Natural killer cell treated with Interleukin-12 subunit alpha and Interleukin-12 subunit beta and Interleukin-15 and Interleukin-18, amount 100 ng/mL, for 72 hours (primary cell): ENCODE data around the gene NSUN2. TPM values are rescaled to one million over a fixed set of nuclear protein-coding genes. Genes with fewer than 3 reads are reported as not detected.
"Not testable (repeated sequence)": the region's sequence is repeated elsewhere in the genome, so short reads cannot be mapped to it uniquely, and the experiment has no call there.

Source experiments
- ATAC-seq, 2 donors: fragments of 150-1000 bp; cut with Tn5 transposase in 1 of 2; sonication (Bioruptor Pico), chemical (Tn5 transposase) in 1 of 2; 2 replicates each; pipeline ENCODE4 v1.10.0; 2021
- DNase-seq: peaks from one replicate; pipeline ENCODE4 v3.0.0; 2022; ENCODE audit warnings: low spot score
- H3K27ac Mint-ChIP-seq, 2 donors: 1 replicate in 1 of 2; 2 replicates in 1 of 2; pipeline ENCODE4 v1.8.0; 2022; ENCODE audit warnings: mixed read lengths in 2 of 2, mild to moderate bottlenecking in 1 of 2, moderate library complexity in 1 of 2
- H3K27me3 Mint-ChIP-seq, 2 donors: 1 replicate in 1 of 2; 2 replicates in 1 of 2; pipeline ENCODE4 v1.8.0; 2022; ENCODE audit warnings: mixed read lengths in 2 of 2
- H3K36me3 Mint-ChIP-seq: one replicate; pipeline ENCODE4 v1.8.0; 2022; ENCODE audit warnings: mixed read lengths
- H3K4me1 Mint-ChIP-seq, 2 donors: 1 replicate in 1 of 2; 2 replicates in 1 of 2; pipeline ENCODE4 v1.8.0; 2022; ENCODE audit warnings: low read depth in 2 of 2, mixed read lengths in 2 of 2, mild to moderate bottlenecking in 1 of 2
- H3K4me3 Mint-ChIP-seq: one replicate; pipeline ENCODE4 v1.8.0; 2022; ENCODE audit warnings: mixed read lengths
- H3K9me3 Mint-ChIP-seq: 2 replicates; pipeline ENCODE4 v1.8.0; 2022; ENCODE audit warnings: mixed read lengths
- total RNA-seq, 2 donors: library from RNA; stranded (reverse); gene quantifications; one replicate each; pipeline ENCODE4 v1.2.3, GENCODE V29; 2022

The NSUN2 gene
- 100 to 1,000 TPM; 111 to 164 TPM for total RNA-seq

GRCh38 chr5:6632888-6633468 is at the start of gene NSUN2, which contains the start of gene SRD5A1:
TSS of gene NSUN2 (minus strand) at chr5:6633044. CDS start at chr5:6632979, 65 bp downstream.
TSS of gene SRD5A1 (plus strand) at chr5:6633440. CDS start at chr5:6633577, 137 bp downstream.
- H3K27ac Mint-ChIP-seq: peak within 1 kb of the TSS; percentile 91 to 96
- DNase-seq: peak; percentile 96
- H3K9me3 Mint-ChIP-seq: no peaks in the 10 kb centered on the region
- no peaks in the 10 kb centered on the region for H3K27me3 Mint-ChIP-seq
- peaks cover 28% of the 10 kb centered on the region for H3K36me3 Mint-ChIP-seq
- peak within 1 kb of the TSS; percentile 99 for H3K4me3 Mint-ChIP-seq
- ATAC-seq: peak; percentile 94 to 95
- peaks cover 28 to 34% of the 10 kb centered on the region in 2 donors for H3K4me1 Mint-ChIP-seq

- Mint-ChIP-seq H3K4me3 (no peak overlapping the region), H3K36me3 (no peaks in the 10 kb centered on the region), H3K27me3 (peaks cover 13 to 19% of the 10 kb centered on the region in 2 donors), H3K9me3 (no peaks in the 10 kb centered on the region), H3K27ac (no peak overlapping the region), H3K4me1 (peaks cover 0 to 7% of the 10 kb centered on the region in 2 donors)
- ATAC-seq (no peak), DNase-seq (no peak)
Observed at GRCh38 chr5:6682239-6682638, 49.4 kb upstream of the NSUN2 start.

- ATAC-seq (no peak), DNase-seq (no peak)
- peaks cover 14 to 17% of the 10 kb centered on the region in 2 donors for H3K27me3 Mint-ChIP-seq
- H3K36me3 Mint-ChIP-seq: no peaks in the 10 kb centered on the region
- H3K4me1 Mint-ChIP-seq: peaks cover 0 to 6% of the 10 kb centered on the region in 2 donors
- H3K4me3 Mint-ChIP-seq: no peak overlapping the region
- H3K9me3 Mint-ChIP-seq: peaks cover under 1% of the 10 kb centered on the region
- no peak overlapping the region for H3K27ac Mint-ChIP-seq
Observed at GRCh38 chr5:6681682-6682081, 48.8 kb upstream of the NSUN2 start.

GRCh38 chr5:6680922-6681321 is 48.1 kb upstream of the NSUN2 start:
- no peak overlapping the region for H3K4me3 Mint-ChIP-seq
- H3K36me3 Mint-ChIP-seq: no peaks in the 10 kb centered on the region
- no peak overlapping the region for H3K27ac Mint-ChIP-seq
- peaks cover 3% of the 10 kb centered on the region for H3K9me3 Mint-ChIP-seq
- DNase-seq: no peak
- peaks cover 15 to 16% of the 10 kb centered on the region in 2 donors for H3K27me3 Mint-ChIP-seq
- no peak for ATAC-seq
- H3K4me1 Mint-ChIP-seq: peaks cover 0 to 6% of the 10 kb centered on the region in 2 donors

GRCh38 chr5:6678385-6678784 is 45.5 kb upstream of the NSUN2 start:
- no peaks in the 10 kb centered on the region for H3K36me3 Mint-ChIP-seq
- peaks cover 8% of the 10 kb centered on the region in 2 donors for H3K27me3 Mint-ChIP-seq
- peaks cover 3% of the 10 kb centered on the region for H3K9me3 Mint-ChIP-seq
- ATAC-seq: no peak
- peaks cover 0 to 6% of the 10 kb centered on the region in 2 donors for H3K4me1 Mint-ChIP-seq
- no peak overlapping the region for H3K4me3 Mint-ChIP-seq
- H3K27ac Mint-ChIP-seq: no peak overlapping the region
- DNase-seq: no peak

- H3K27ac Mint-ChIP-seq: no peak overlapping the region
- peaks cover 5 to 8% of the 10 kb centered on the region in 2 donors for H3K27me3 Mint-ChIP-seq
- no peak overlapping the region for H3K4me3 Mint-ChIP-seq
- no peak for DNase-seq
- H3K9me3 Mint-ChIP-seq: peaks cover 3% of the 10 kb centered on the region
- H3K4me1 Mint-ChIP-seq: peaks cover 0 to 3% of the 10 kb centered on the region in 2 donors
- no peaks in the 10 kb centered on the region for H3K36me3 Mint-ChIP-seq
- no peak for ATAC-seq
Observed at GRCh38 chr5:6676702-6677101, 43.9 kb upstream of the NSUN2 start.

DNA sequence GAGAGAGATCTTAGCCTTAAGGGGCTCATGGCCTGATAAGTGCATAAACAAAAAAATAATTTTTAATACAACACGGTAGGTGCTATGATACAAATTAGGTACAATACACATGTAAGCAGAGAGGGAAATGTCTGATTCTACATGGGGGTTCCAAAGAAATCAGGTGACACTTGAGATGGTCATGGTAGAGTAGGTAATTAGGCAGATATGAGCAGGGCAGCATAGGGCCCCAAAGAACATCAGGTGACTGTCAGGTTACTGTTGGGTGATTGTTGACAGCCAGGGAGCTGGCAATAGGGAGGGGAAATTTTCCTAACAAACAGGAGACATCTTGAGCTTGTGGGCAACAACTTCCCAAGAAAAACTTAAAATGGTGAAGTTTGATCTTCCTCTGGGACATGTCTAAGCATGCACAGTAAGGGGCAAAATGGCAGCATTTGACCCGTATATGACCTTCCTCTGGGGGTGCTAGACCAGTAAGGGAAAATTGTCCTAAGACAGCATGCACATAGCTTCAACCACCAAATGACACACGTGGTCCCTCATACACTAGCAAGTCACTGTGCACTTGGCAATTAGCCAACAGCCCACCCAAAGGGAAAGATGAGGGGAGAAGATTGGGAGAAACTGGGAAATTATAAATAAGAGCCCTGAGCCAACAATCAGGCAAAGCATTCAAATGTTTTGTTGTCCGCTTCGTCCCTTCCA is 43.1 kb upstream of the NSUN2 start:
- Mint-ChIP-seq H3K4me1 (no peaks in the 10 kb centered on the region), H3K27me3 (peaks cover 0 to 5% of the 10 kb centered on the region in 2 donors), H3K4me3 (no peak overlapping the region), H3K27ac (no peak overlapping the region), H3K9me3 (peaks cover 3% of the 10 kb centered on the region), H3K36me3 (no peaks in the 10 kb centered on the region)
- DNase-seq (no peak), ATAC-seq (no peak)

- Mint-ChIP-seq H3K36me3 (peaks cover 4% of the 10 kb centered on the region), H3K4me3 (no peak overlapping the region), H3K27me3 (peaks cover 0 to 5% of the 10 kb centered on the region in 2 donors), H3K27ac (no peak overlapping the region), H3K4me1 (no peaks in the 10 kb centered on the region), H3K9me3 (peaks cover 3% of the 10 kb centered on the region)
- DNase-seq (no peak), ATAC-seq (no peak)
Observed at GRCh38 chr5:6674886-6675285, 42.0 kb upstream of the NSUN2 start.

- DNase-seq: no peak
- peaks cover 4% of the 10 kb centered on the region for H3K36me3 Mint-ChIP-seq
- H3K4me3 Mint-ChIP-seq: no peak overlapping the region
- no peaks in the 10 kb centered on the region for H3K4me1 Mint-ChIP-seq
- H3K9me3 Mint-ChIP-seq: peaks cover 3% of the 10 kb centered on the region
- H3K27me3 Mint-ChIP-seq: peaks cover 0 to 5% of the 10 kb centered on the region in 2 donors
- no peak overlapping the region for H3K27ac Mint-ChIP-seq
- ATAC-seq: no peak
Observed at GRCh38 chr5:6674421-6674820, 41.6 kb upstream of the NSUN2 start.

DNA sequence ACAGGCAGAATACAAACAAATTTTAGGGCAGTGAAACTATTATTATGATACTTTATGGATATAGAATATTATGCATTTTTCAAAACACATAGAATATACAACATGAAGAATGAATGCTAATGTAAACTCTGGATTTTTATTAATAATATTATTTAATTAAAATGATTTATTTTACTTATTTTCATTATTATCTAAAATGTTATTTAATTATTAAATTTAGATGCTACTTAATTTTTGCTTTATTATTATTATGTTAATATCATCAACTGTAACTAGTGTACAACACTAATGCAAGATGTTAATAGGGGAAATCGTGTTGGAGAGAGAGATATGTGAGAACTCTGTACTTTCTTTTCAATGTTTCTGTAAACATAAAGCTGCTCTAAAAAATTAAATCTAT is 41.1 kb upstream of the NSUN2 start:
- Mint-ChIP-seq H3K27me3 (peaks cover 0 to 5% of the 10 kb centered on the region in 2 donors), H3K4me3 (no peak overlapping the region), H3K9me3 (peaks cover 3% of the 10 kb centered on the region), H3K27ac (no peak overlapping the region), H3K4me1 (no peaks in the 10 kb centered on the region), H3K36me3 (peaks cover 4% of the 10 kb centered on the region)
- ATAC-seq (no peak), DNase-seq (no peak)

DNA sequence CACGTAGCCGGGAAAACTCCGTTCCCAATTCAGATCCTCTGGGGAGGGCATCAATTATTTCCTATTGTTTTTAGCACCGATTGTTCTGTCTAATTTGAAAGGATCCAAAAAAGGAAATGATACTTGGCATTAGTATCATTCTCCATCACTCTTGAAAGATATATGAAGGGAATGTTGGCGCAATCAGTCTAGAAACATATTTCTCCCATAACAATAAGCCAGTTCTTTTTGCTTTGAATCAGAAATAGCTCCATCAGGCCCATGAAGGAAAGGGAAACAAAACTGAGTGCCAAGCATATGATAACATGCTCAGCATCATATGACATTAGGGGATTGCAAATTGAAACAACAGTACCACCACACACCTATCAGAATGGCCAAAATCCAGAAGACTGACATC is 40.2 kb upstream of the NSUN2 start:
- Mint-ChIP-seq H3K27me3 (peaks cover 0 to 3% of the 10 kb centered on the region in 2 donors), H3K36me3 (peaks cover 4% of the 10 kb centered on the region), H3K27ac (no peak overlapping the region), H3K4me3 (no peak overlapping the region), H3K4me1 (no peaks in the 10 kb centered on the region), H3K9me3 (peaks cover 3% of the 10 kb centered on the region)
- no peak for DNase-seq
- no peak for ATAC-seq

- not testable (repeated sequence) for H3K27me3 Mint-ChIP-seq, ATAC-seq, H3K9me3 Mint-ChIP-seq, H3K4me3 Mint-ChIP-seq, DNase-seq, H3K36me3 Mint-ChIP-seq, H3K27ac Mint-ChIP-seq, H3K4me1 Mint-ChIP-seq
Observed at GRCh38 chr5:6668717-6669116, 35.9 kb upstream of the NSUN2 start.

- no peak for ATAC-seq
Observed at GRCh38 chr5:6667648-6668047, 34.8 kb upstream of the NSUN2 start.

GRCh38 chr5:6666762-6667161 is 33.9 kb upstream of the NSUN2 start:
- H3K27ac Mint-ChIP-seq: no peak overlapping the region
- DNase-seq: no peak
- H3K4me3 Mint-ChIP-seq: no peak overlapping the region
- no peaks in the 10 kb centered on the region for H3K9me3 Mint-ChIP-seq
- H3K27me3 Mint-ChIP-seq: no peaks in the 10 kb centered on the region
- peaks cover 8% of the 10 kb centered on the region for H3K36me3 Mint-ChIP-seq
- no peaks in the 10 kb centered on the region for H3K4me1 Mint-ChIP-seq
- ATAC-seq: no peak

More at GRCh38 chr5:6667648-6668047, 34.8 kb upstream of the NSUN2 start:
- Mint-ChIP-seq H3K9me3 (no peaks in the 10 kb centered on the region), H3K4me1 (no peaks in the 10 kb centered on the region), H3K27me3 (no peaks in the 10 kb centered on the region), H3K27ac (no peak overlapping the region), H3K4me3 (no peak overlapping the region), H3K36me3 (peaks cover 6% of the 10 kb centered on the region)
- no peak for DNase-seq
